ENCODE measurements around the gene SMARCD2. TPM values are rescaled to one million over a fixed set of nuclear protein-coding genes. Genes with fewer than 3 reads are reported as not detected.

Gene SMARCD2
- total RNA-seq, 1 experiment from 2014 or later, result 98.7 TPM

DNA sequence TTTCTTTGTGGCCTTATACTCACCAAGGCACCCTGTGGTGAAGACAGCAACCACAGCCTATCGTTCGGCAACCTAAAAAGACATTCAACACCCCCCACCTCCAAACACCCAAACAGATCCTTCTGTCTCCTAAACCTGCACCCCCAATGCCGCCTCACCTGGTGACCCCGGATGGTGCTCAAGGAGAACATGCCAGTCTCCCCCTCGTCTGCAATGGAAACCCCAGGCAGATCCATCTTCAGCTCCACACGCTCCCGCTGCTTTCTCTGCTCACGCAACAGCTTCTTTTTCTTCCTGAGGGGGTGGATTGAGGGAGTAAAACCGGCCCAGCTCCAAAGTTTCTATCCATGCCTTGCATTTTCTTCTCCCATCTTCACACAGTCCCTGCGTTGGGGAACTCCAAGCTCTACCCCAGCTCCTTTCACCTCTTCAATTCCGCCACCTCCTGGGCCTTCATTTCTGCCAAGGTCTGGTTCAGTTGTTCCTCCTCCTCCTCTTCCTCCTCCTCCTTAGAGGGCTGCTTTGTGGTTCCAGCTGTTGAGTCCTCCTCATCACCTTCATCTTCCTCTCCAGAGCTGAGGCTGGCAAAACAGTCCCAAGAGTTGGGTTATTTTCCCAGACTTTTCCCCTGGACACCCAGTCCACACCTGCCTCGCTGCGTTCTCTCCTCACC, 18.7 kb downstream of the SMARCD2 start:
- peaks cover 47% of the 10 kb centered on the region for H3F3A ChIP-seq (ENCODE audit: insufficient read depth, low read depth)
- H3K36me3 ChIP-seq (ENCODE audit: low read depth), result peaks cover 50% of the 10 kb centered on the region
- intact Hi-C loops (cut with micrococcal nuclease; ENCODE audit: unreplicated experiment), result no loop called here
- TF ChIP-seq, protein P1, sequence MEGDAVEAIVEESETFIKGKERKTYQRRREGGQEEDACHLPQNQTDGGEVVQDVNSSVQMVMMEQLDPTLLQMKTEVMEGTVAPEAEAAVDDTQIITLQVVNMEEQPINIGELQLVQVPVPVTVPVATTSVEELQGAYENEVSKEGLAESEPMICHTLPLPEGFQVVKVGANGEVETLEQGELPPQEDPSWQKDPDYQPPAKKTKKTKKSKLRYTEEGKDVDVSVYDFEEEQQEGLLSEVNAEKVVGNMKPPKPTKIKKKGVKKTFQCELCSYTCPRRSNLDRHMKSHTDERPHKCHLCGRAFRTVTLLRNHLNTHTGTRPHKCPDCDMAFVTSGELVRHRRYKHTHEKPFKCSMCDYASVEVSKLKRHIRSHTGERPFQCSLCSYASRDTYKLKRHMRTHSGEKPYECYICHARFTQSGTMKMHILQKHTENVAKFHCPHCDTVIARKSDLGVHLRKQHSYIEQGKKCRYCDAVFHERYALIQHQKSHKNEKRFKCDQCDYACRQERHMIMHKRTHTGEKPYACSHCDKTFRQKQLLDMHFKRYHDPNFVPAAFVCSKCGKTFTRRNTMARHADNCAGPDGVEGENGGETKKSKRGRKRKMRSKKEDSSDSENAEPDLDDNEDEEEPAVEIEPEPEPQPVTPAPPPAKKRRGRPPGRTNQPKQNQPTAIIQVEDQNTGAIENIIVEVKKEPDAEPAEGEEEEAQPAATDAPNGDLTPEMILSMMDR (conservative IDR thresholded peaks at IDR 0.05), result no peak
- no peak for TF ChIP-seq EZH2 (IDR thresholded peaks at IDR 0.05; ENCODE audit: low read depth)
- no TSS peak for BruUV-seq (replicated peaks)
- peaks cover 38% of the 10 kb centered on the region for H4K20me1 ChIP-seq (ENCODE audit: insufficient read depth)
- CTCF ChIA-PET, result no interaction called here
- H3K4me3 ChIP-seq, result no peak overlapping the region
- H3K9me2 ChIP-seq (ENCODE audit: insufficient read depth), result no peaks in the 10 kb centered on the region
- H3K4me2 ChIP-seq, result no peak overlapping the region
- H3K27me3 ChIP-seq (ENCODE audit: insufficient read depth, low read depth), result no peaks in the 10 kb centered on the region
- POLR2A ChIA-PET (ENCODE audit: unreplicated experiment), result interaction anchor here (0.6 kb wide), 1 partner anchor 50 kb away, joined by 32 read pairs; the partner anchor contains the start of genes CCDC47 and DDX42
- H3K4me1 ChIP-seq (replicated peaks; ENCODE audit: insufficient read depth), result peaks cover 15% of the 10 kb centered on the region
- H2AFZ ChIP-seq, result no peak overlapping the region
- H3K9me3 ChIP-seq (ENCODE audit: insufficient read depth, low read depth), result no peaks in the 10 kb centered on the region
- H3K27ac ChIP-seq, result no peak overlapping the region
- DNase-seq, result no peak
- peaks cover 43% of the 10 kb centered on the region for H3K79me2 ChIP-seq (ENCODE audit: low read depth)

DNA sequence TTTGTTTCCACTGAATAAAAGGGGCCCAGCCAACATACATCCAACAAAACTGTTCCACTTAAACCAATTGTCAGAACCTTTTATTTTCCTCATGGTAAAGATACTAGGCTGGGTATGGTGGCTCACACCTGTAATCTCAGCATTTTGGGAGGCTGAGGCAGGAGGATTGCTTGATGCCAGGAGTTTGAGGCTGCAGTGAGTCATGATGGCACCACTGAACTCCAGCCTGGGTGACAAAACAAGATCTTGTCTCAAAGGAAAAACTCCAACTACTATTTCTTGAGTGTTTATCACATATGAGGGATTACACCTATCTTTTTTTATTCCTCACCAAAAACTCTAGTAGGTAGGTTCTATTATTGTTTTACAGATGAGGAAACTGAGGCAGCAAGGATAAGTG, 19.9 kb downstream of the SMARCD2 start:
- H3K9me2 ChIP-seq (ENCODE audit: insufficient read depth), result no peaks in the 10 kb centered on the region
- no peak for DNase-seq
- H3K27me3 ChIP-seq (ENCODE audit: insufficient read depth, low read depth), result no peaks in the 10 kb centered on the region
- POLR2A ChIA-PET (ENCODE audit: unreplicated experiment), result no interaction called here
- H3K4me1 ChIP-seq (replicated peaks; ENCODE audit: insufficient read depth), result peaks cover 9% of the 10 kb centered on the region
- CTCF ChIA-PET, result no interaction called here
- no peaks in the 10 kb centered on the region for H3K9me3 ChIP-seq (ENCODE audit: insufficient read depth, low read depth)
- no peak overlapping the region for H3K4me2 ChIP-seq
- no peak overlapping the region for H3K27ac ChIP-seq
- intact Hi-C loops (cut with micrococcal nuclease; ENCODE audit: unreplicated experiment), result no loop called here
- H3F3A ChIP-seq (ENCODE audit: insufficient read depth, low read depth), result peaks cover 56% of the 10 kb centered on the region
- no peak for TF ChIP-seq EZH2 (IDR thresholded peaks at IDR 0.05; ENCODE audit: low read depth)
- TF ChIP-seq, protein P1 (conservative IDR thresholded peaks at IDR 0.05), result no peak
- no TSS peak for BruUV-seq (replicated peaks)
- peaks cover 38% of the 10 kb centered on the region; the same call in 1 of the 2 replicates for H4K20me1 ChIP-seq (ENCODE audit: insufficient read depth)
- no peak overlapping the region for H3K4me3 ChIP-seq
- H2AFZ ChIP-seq, result no peak overlapping the region
- H3K79me2 ChIP-seq (ENCODE audit: low read depth), result peaks cover 30% of the 10 kb centered on the region
- H3K36me3 ChIP-seq (ENCODE audit: low read depth), result peaks cover 52% of the 10 kb centered on the region

DNA sequence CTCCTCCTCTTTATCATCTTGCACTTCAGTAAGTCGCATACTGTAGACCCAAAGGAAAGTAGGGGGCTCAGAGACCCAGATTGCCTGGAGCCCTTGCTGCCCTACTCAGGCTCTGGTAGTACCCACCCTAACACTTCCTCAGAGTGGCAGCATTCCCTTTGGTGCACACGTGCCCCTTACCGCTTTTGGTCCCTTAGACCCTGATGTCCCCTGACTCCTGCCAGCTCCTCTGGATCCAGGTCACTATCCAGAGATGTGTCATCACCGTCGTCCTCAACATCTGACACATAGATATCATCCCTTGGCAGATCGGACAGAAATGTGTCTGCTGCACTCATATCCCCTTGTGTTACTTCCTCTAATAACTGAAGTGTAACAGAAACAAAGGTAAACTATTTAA, 20.7 kb downstream of the SMARCD2 start:
- Histone ChIP-seq H2AFZ (no peak overlapping the region), H4K20me1 (ENCODE audit: insufficient read depth) (peaks cover 39% of the 10 kb centered on the region; the same call in 1 of the 2 replicates), H3K4me1 (replicated peaks; ENCODE audit: insufficient read depth) (peaks cover 9% of the 10 kb centered on the region), H3K36me3 (ENCODE audit: low read depth) (peaks cover 59% of the 10 kb centered on the region), H3F3A (ENCODE audit: insufficient read depth, low read depth) (peaks cover 62% of the 10 kb centered on the region), H3K27me3 (ENCODE audit: insufficient read depth, low read depth) (no peaks in the 10 kb centered on the region), H3K79me2 (ENCODE audit: low read depth) (peaks cover 30% of the 10 kb centered on the region), H3K27ac (no peak overlapping the region), H3K9me2 (ENCODE audit: insufficient read depth) (no peaks in the 10 kb centered on the region), H3K4me2 (no peak overlapping the region), H3K4me3 (no peak overlapping the region), H3K9me3 (ENCODE audit: insufficient read depth, low read depth) (no peaks in the 10 kb centered on the region)
- no TSS peak for BruUV-seq (replicated peaks)
- ChIA-PET CTCF (no interaction called here), POLR2A (ENCODE audit: unreplicated experiment) (no interaction called here)
- TF ChIP-seq, protein P1 (conservative IDR thresholded peaks at IDR 0.05), result no peak
- no peak for TF ChIP-seq EZH2 (IDR thresholded peaks at IDR 0.05; ENCODE audit: low read depth)
- intact Hi-C loops (cut with micrococcal nuclease; ENCODE audit: unreplicated experiment), result no loop called here
- no peak for DNase-seq
